Liver (tissue), 9 donors: Measurements from ENCODE around the gene EXOSC5. TPM values are rescaled to one million over a fixed set of nuclear protein-coding genes. Genes with fewer than 3 reads are reported as not detected.
A peak's percentile ranks its signal among the peaks of the same experiment; 100 is the strongest.

Source experiments
- DNase-seq: peaks from one replicate; pipeline ENCODE4 v3.0.0-alpha.2; 2017; ENCODE audit warnings: low spot score
- H3K27ac ChIP-seq, 2 donors: one replicate each; pipeline ENCODE4 v1.7.0; 2013; ENCODE audit warnings: inconsistent platforms in 2 of 2, low read length in 2 of 2, control low read depth in 1 of 2, low read depth in 1 of 2, mild to moderate bottlenecking in 1 of 2
- H3K27me3 ChIP-seq, 4 donors: one replicate each; pipeline versions ENCODE4 v1.6.1 to v1.7.0; 2013; ENCODE audit warnings: low read length in 3 of 4, inconsistent platforms in 1 of 4, mild to moderate bottlenecking in 1 of 4, moderate library complexity in 1 of 4; ENCODE audit not compliant: control insufficient read depth in 4 of 4, insufficient read depth in 4 of 4
- H3K36me3 ChIP-seq, 4 donors: one replicate each; pipeline versions ENCODE4 v1.6.1 to v1.7.0; 2013; ENCODE audit warnings: low read length in 3 of 4, mild to moderate bottlenecking in 3 of 4, low read depth in 1 of 4, moderate library complexity in 1 of 4; ENCODE audit not compliant: control insufficient read depth in 4 of 4, insufficient read depth in 3 of 4
- H3K4me1 ChIP-seq, 4 donors: one replicate each; pipeline versions ENCODE4 v1.6.1 to v1.7.0; 2013; ENCODE audit warnings: low read length in 3 of 4, mild to moderate bottlenecking in 3 of 4, moderate library complexity in 1 of 4; ENCODE audit not compliant: control insufficient read depth in 4 of 4, insufficient read depth in 4 of 4
- H3K4me3 ChIP-seq, 3 donors: one replicate each; pipeline versions ENCODE4 v1.6.1 to v1.7.0; 2013; ENCODE audit warnings: low read length in 3 of 3, control low read depth in 1 of 3, low read depth in 1 of 3, mild to moderate bottlenecking in 1 of 3
- H3K9ac ChIP-seq, 2 donors: one replicate each; pipeline ENCODE4 v1.7.0; 2013; ENCODE audit warnings: low read length in 2 of 2, mild to moderate bottlenecking in 2 of 2, moderate library complexity in 2 of 2, control low read depth in 1 of 2, low read depth in 1 of 2
- H3K9me3 ChIP-seq, 4 donors: one replicate each; pipeline versions ENCODE4 v1.6.1 to v1.7.0; 2013; ENCODE audit warnings: low read length in 3 of 4; ENCODE audit not compliant: control insufficient read depth in 4 of 4
- ATF3 ChIP-seq: IDR thresholded peaks from 2 replicates; pipeline ENCODE4 v1.6.1; 2016; ENCODE audit warnings: antibody characterized with exemption
- CTCF ChIP-seq: fragments of 150-350 bp; IDR thresholded peaks from 2 replicates; pipeline ENCODE4 v1.5.1; 2017; ENCODE audit warnings: improper control_type of control experiment, low read depth, low read length; ENCODE audit not compliant: missing input control
- EGR1 ChIP-seq, 2 donors: IDR thresholded peaks; 2 replicates each; pipeline ENCODE4 v1.6.1; 2016 to 2018; ENCODE audit warnings: antibody characterized with exemption in 2 of 2, low read depth in 2 of 2
- FOXA1 ChIP-seq: IDR thresholded peaks from 2 replicates; pipeline ENCODE4 v1.6.1; 2016; ENCODE audit warnings: antibody characterized with exemption
- FOXA2 ChIP-seq: IDR thresholded peaks from 2 replicates; pipeline ENCODE4 v1.6.1; 2016; ENCODE audit warnings: antibody characterized with exemption
- GABPA ChIP-seq, 2 donors: IDR thresholded peaks in 1 of 2; conservative IDR thresholded peaks in 1 of 2; 2 replicates each; pipeline ENCODE4 v1.6.1; 2016; ENCODE audit warnings: antibody characterized with exemption in 2 of 2, mild to moderate bottlenecking in 1 of 2, moderate library complexity in 1 of 2
- HNF4A ChIP-seq, 2 donors: conservative IDR thresholded peaks; 2 replicates each; pipeline ENCODE4 v1.6.1; 2016; ENCODE audit warnings: antibody characterized with exemption in 2 of 2, mild to moderate bottlenecking in 2 of 2
- HNF4G ChIP-seq: IDR thresholded peaks from 2 replicates; pipeline ENCODE4 v1.6.1; 2016; ENCODE audit warnings: antibody characterized with exemption
- JUND ChIP-seq, 2 donors: IDR thresholded peaks; 2 replicates each; pipeline ENCODE4 v1.6.1; 2016; ENCODE audit warnings: antibody characterized with exemption in 2 of 2
- MAX ChIP-seq: IDR thresholded peaks from 2 replicates; pipeline ENCODE4 v1.6.1; 2016; ENCODE audit warnings: antibody characterized with exemption
- NR2F2 ChIP-seq: IDR thresholded peaks from 2 replicates; pipeline ENCODE4 v1.6.1; 2016; ENCODE audit warnings: antibody characterized with exemption
- RAD21 ChIP-seq, 2 donors: IDR thresholded peaks; 2 replicates each; pipeline ENCODE4 v1.6.1; 2016; ENCODE audit warnings: antibody characterized with exemption in 2 of 2, mild to moderate bottlenecking in 2 of 2
- REST ChIP-seq: IDR thresholded peaks from 2 replicates; pipeline ENCODE4 v1.6.1; 2016; ENCODE audit warnings: antibody characterized with exemption, mild to moderate bottlenecking
- RXRA ChIP-seq, 2 donors: IDR thresholded peaks; 2 replicates each; pipeline ENCODE4 v1.6.1; 2017 to 2018; ENCODE audit warnings: antibody characterized with exemption in 2 of 2, mild to moderate bottlenecking in 1 of 2
- SP1 ChIP-seq: IDR thresholded peaks from 2 replicates; pipeline ENCODE4 v1.6.1; 2018; ENCODE audit warnings: antibody characterized with exemption, mild to moderate bottlenecking
- TAF1 ChIP-seq: conservative IDR thresholded peaks from 2 replicates; pipeline ENCODE4 v1.6.1; 2016; ENCODE audit warnings: antibody characterized with exemption, mild to moderate bottlenecking
- YY1 ChIP-seq: IDR thresholded peaks from 2 replicates; pipeline ENCODE4 v1.6.1; 2016; ENCODE audit warnings: antibody characterized with exemption, mild to moderate bottlenecking
- ZBTB33 ChIP-seq: IDR thresholded peaks from 2 replicates; pipeline ENCODE4 v1.6.1; 2016; ENCODE audit warnings: antibody characterized with exemption
- WGBS: extraction: QIAGEN DNeasy Blood & Tissue Kit; methylation state at CpG from one replicate; pipeline ENCODE4 v1.1.7; 2013; 5-methylcytosine and 5-hydroxymethylcytosine counted together
- polyA plus RNA-seq, 2 donors: library from polyadenylated mRNA; stranded (reverse) in 1 of 2; unstranded in 1 of 2; fragments of 200-250 nt in 1 of 2; fragments of >200 nt in 1 of 2; fragmentation: Nextera tagmentation in 1 of 2; extraction: Ambion mirVana in 1 of 2; gene quantifications; one replicate each; pipeline versions ENCODE4 v1.2.1 to v1.2.3, GENCODE V29; 2013 to 2015
- total RNA-seq, 2 donors: library from RNA; depleted of rRNA; stranded (reverse); fragments of >200 nt; gene quantifications; one replicate each; pipeline ENCODE4 v1.2.3, GENCODE V29; 2014
- donor health status: healthy.
- donor health status: healthy.
- donor health status: healthy.
- donor health status: healthy.
- donor health status: healthy.

EXOSC5 gene
- total and polyA plus RNA-seq, 4 donors = 8.3 to 26.7 (median 18.9) TPM

- DNase-seq = no peak
- H3K9me3 ChIP-seq = no peaks in the 10 kb centered on the region
- peak overlapping the region in 1 of 2 donors; percentile 73 for H3K9ac ChIP-seq
- whole genome bisulfite sequencing = 76% methylated on average over 14 of the region's 14 CpGs
- no peak for TF ChIP-seq ZBTB33
- TF ChIP-seq EGR1 (IDR thresholded peaks at IDR 0.05; ENCODE audit: low read depth in 2 of 2) = peak in 1 of 2 donors; percentile 3
- TF ChIP-seq REST = no peak
- TF ChIP-seq SP1 = no peak
- TF ChIP-seq JUND (IDR thresholded peaks at IDR 0.05) = no peak
- TF ChIP-seq MAX = no peak
- no peak for TF ChIP-seq RAD21 (IDR thresholded peaks at IDR 0.05)
- TF ChIP-seq CTCF = no peak
- no peak for TF ChIP-seq HNF4A (conservative IDR thresholded peaks at IDR 0.05)
- TF ChIP-seq FOXA1 = no peak
- no peak for TF ChIP-seq TAF1
- TF ChIP-seq HNF4G = no peak
- peak; percentile 5 for TF ChIP-seq NR2F2
- peak in 1 of 2 donors; percentile 3 for TF ChIP-seq GABPA (IDR thresholded peaks at IDR 0.05 in 1 of 2, conservative IDR thresholded peaks at IDR 0.05 in 1 of 2)
- TF ChIP-seq YY1 = peak; percentile 96
- TF ChIP-seq RXRA (IDR thresholded peaks at IDR 0.05) = no peak
- no peak for TF ChIP-seq FOXA2
- TF ChIP-seq ATF3 = no peak
- H3K4me3 ChIP-seq = peak overlapping the region; percentile 75 to 96 (median 78)
- peaks cover 0 to 14% (median 9%) of the 10 kb centered on the region in 4 donors for H3K4me1 ChIP-seq
- H3K36me3 ChIP-seq = no peaks in the 10 kb centered on the region
- H3K27ac ChIP-seq = peak overlapping the region; percentile 95 to 99
- H3K27me3 ChIP-seq = no peaks in the 10 kb centered on the region
Measured at GRCh38 chr19:41364524-41365391, 32.4 kb downstream of the EXOSC5 start.
